ENCODE data around the gene SRMS. TPM values are rescaled to one million over a fixed set of nuclear protein-coding genes. Genes with fewer than 3 reads are reported as not detected.

The SRMS gene
- total and polyA plus RNA-seq, 2 donors (not counting 3 experiments of a cell fraction or from before 2014, with no cell fraction given): not detected

GRCh38 chr20:63567136-63567385, 19.5 kb upstream of the SRMS start:
- H4K20me1 ChIP-seq (replicated peaks; ENCODE audit: control insufficient read depth, extremely low read depth, insufficient read depth, low read length): no peaks in the 10 kb centered on the region
- H3K4me2 ChIP-seq (ENCODE audit: insufficient read depth, low read length): no peak overlapping the region
- no peak overlapping the region for H3K27ac ChIP-seq (ENCODE audit: insufficient read depth, low read depth, low read length)
- ChIA-PET POLR2A (no interaction called here), CTCF (interaction anchor here (0.9 to 1.4 kb wide), 2 partner anchors 15 to 21 kb away, joined by 3 read pairs; no protein-coding TSS in a partner anchor)
- BruUV-seq (replicated peaks): no TSS peak
- no peaks in the 10 kb centered on the region for H3K4me1 ChIP-seq (ENCODE audit: control insufficient read depth, extremely low read depth, insufficient read depth, low read length)
- peaks cover 0 to 6% of the 10 kb centered on the region in 2 experiments for H3K36me3 ChIP-seq (ENCODE audit: control insufficient read depth in 2 of 2, extremely low read depth in 1 of 2, insufficient read depth in 2 of 2, low read length in 2 of 2)
- H3K27me3 ChIP-seq (ENCODE audit: control insufficient read depth in 2 of 2, insufficient read depth in 2 of 2, low read length in 2 of 2): no peaks in the 10 kb centered on the region
- H3K9me3 ChIP-seq (replicated peaks; ENCODE audit: control insufficient read depth, insufficient read depth, low read length): no peaks in the 10 kb centered on the region
- dilution Hi-C loops (cut with MboI; ENCODE audit: extremely low pct_ligation_motif_present, low sequenced_read_pairs): no loop called here
- H3K9ac ChIP-seq (replicated peaks; ENCODE audit: extremely low read depth, insufficient read depth, low read length): no peak overlapping the region
- TF ChIP-seq GATA2 (IDR thresholded peaks at IDR 0.05; ENCODE audit: insufficient read depth, insufficient read length, low read depth, low read length) (no peak), MAX (IDR thresholded peaks at IDR 0.05; ENCODE audit: insufficient read depth, insufficient read length) (no peak), EZH2 (IDR thresholded peaks at IDR 0.05; ENCODE audit: borderline replicate concordance, low read depth, low read length, severe bottlenecking) (no peak), JUN (IDR thresholded peaks at IDR 0.05; ENCODE audit: borderline replicate concordance, insufficient read depth, insufficient read length, low read depth) (no peak), MYC (IDR thresholded peaks at IDR 0.05; ENCODE audit: low read depth, low read length) (no peak), POLR2A (IDR thresholded peaks at IDR 0.05; ENCODE audit: low read depth, low read length) (no peak), POLR2AphosphoS5 (IDR thresholded peaks at IDR 0.05; ENCODE audit: insufficient read depth, low read depth, low read length) (no peak), FOS (IDR thresholded peaks at IDR 0.05; ENCODE audit: borderline replicate concordance, insufficient read depth, low read length) (no peak)
- TF ChIP-seq, protein P1, sequence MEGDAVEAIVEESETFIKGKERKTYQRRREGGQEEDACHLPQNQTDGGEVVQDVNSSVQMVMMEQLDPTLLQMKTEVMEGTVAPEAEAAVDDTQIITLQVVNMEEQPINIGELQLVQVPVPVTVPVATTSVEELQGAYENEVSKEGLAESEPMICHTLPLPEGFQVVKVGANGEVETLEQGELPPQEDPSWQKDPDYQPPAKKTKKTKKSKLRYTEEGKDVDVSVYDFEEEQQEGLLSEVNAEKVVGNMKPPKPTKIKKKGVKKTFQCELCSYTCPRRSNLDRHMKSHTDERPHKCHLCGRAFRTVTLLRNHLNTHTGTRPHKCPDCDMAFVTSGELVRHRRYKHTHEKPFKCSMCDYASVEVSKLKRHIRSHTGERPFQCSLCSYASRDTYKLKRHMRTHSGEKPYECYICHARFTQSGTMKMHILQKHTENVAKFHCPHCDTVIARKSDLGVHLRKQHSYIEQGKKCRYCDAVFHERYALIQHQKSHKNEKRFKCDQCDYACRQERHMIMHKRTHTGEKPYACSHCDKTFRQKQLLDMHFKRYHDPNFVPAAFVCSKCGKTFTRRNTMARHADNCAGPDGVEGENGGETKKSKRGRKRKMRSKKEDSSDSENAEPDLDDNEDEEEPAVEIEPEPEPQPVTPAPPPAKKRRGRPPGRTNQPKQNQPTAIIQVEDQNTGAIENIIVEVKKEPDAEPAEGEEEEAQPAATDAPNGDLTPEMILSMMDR (IDR thresholded peaks at IDR 0.05; ENCODE audit: extremely low read depth in 1 of 2, insufficient read depth in 1 of 2, low read depth in 1 of 2, low read length in 2 of 2): no peak
- no peaks in the 10 kb centered on the region for H3K79me2 ChIP-seq (ENCODE audit: control insufficient read depth, insufficient read depth, low read length)
- no peak overlapping the region for H3K4me3 ChIP-seq (replicated peaks in 1 of 3; ENCODE audit: insufficient read depth in 1 of 3, low read depth in 1 of 3, low read length in 3 of 3)
- DNase-seq (ENCODE audit: low read depth, low spot score) (no peak), FAIRE-seq (no peak)
- H2AFZ ChIP-seq (ENCODE audit: low read depth, low read length): no peak overlapping the region
- intact Hi-C loops (cut with micrococcal nuclease): no loop called here
- no peaks in the 10 kb centered on the region for H3K9me1 ChIP-seq (replicated peaks; ENCODE audit: control insufficient read depth, extremely low read depth, insufficient read depth, low read length)

All from endothelial cell of umbilical vein (primary cell).